ENCODE data around the gene CSTPP1.

CSTPP1 gene

DNA sequence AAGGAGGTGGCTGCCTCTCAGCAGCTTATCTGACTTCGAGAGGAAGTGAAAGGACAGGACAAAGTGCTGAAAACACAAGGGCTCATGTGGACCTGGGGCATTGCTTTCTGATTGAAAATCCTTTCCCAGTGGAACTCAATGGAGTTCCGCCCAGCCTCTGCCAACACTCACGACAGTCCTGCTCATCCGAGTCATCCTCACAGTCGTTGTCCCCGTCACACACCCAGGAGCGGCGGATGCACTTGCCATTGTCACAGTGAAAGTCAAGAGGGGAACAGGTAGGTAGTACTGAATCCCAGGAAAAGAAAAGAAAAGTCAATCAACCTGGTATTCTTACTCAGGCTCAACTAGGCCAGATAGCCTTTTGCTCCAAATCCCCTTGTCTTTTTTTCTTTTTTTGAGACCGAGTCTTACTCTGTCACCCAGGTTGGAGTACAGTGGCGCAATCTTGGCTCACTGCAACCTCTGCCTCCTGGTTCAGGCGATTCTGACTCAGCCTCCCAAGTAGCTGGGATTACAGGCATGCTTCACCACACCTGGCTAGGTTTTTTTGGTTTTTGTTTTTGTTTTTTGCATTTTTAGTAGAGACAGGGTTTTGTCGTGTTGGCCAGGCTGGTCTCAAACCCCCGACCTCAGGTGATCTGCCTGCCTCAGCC is 36.3 kb upstream of the CSTPP1 start:
- no peak overlapping the region for H3K4me3 ChIP-seq (ENCODE audit: low read length)
- no peaks in the 10 kb centered on the region for H4K20me1 ChIP-seq (ENCODE audit: control insufficient read depth, insufficient read depth, low read depth, low read length)
- no peaks in the 10 kb centered on the region for H3F3A ChIP-seq (ENCODE audit: control insufficient read depth, insufficient read depth)
- H3K27me3 ChIP-seq (ENCODE audit: control insufficient read depth, low read length), result no peaks in the 10 kb centered on the region
- H3K27ac ChIP-seq (ENCODE audit: low read depth, low read length), result no peak overlapping the region
- H3K79me2 ChIP-seq (ENCODE audit: control insufficient read depth, low read length), result no peaks in the 10 kb centered on the region
- H3K4me2 ChIP-seq (ENCODE audit: low read length), result no peak overlapping the region
- peaks cover 5% of the 10 kb centered on the region; the same call in 1 of the 2 replicates for H3K36me3 ChIP-seq (ENCODE audit: control insufficient read depth, low read length)
- H3K9me2 ChIP-seq (replicated peaks; ENCODE audit: control insufficient read depth, low read length), result no peaks in the 10 kb centered on the region
- H3K9me3 ChIP-seq (ENCODE audit: control insufficient read depth, insufficient read depth, low read length), result no peaks in the 10 kb centered on the region
- TF ChIP-seq EZH2phosphoT487 (IDR thresholded peaks at IDR 0.05; ENCODE audit: borderline replicate concordance, low read length), result no peak
- TF ChIP-seq, protein P1, sequence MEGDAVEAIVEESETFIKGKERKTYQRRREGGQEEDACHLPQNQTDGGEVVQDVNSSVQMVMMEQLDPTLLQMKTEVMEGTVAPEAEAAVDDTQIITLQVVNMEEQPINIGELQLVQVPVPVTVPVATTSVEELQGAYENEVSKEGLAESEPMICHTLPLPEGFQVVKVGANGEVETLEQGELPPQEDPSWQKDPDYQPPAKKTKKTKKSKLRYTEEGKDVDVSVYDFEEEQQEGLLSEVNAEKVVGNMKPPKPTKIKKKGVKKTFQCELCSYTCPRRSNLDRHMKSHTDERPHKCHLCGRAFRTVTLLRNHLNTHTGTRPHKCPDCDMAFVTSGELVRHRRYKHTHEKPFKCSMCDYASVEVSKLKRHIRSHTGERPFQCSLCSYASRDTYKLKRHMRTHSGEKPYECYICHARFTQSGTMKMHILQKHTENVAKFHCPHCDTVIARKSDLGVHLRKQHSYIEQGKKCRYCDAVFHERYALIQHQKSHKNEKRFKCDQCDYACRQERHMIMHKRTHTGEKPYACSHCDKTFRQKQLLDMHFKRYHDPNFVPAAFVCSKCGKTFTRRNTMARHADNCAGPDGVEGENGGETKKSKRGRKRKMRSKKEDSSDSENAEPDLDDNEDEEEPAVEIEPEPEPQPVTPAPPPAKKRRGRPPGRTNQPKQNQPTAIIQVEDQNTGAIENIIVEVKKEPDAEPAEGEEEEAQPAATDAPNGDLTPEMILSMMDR (IDR thresholded peaks at IDR 0.05; ENCODE audit: low read depth, low read length, poor library complexity, severe bottlenecking), result no peak
- peaks cover 9% of the 10 kb centered on the region for H3K4me1 ChIP-seq (ENCODE audit: control insufficient read depth, low read length)

DNA sequence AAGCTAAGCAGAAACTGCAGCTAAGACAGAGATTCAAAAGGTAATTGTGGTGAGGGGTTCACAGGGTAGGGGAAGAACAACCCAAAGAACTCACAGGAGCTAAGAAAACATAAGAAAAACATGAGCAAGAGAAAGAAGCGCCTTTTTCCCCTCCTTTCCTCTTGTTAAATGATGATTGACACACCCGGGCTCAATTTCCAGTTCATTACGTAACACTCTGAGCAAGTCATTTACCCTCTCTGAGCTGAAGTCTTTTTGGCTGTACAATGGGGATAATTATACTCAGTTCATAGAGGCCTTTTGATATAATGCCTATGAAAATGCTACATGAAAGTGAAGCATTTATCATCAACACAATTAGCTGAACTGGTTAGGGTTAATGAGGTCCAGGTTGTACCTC is 35.4 kb upstream of the CSTPP1 start:
- peaks cover 9% of the 10 kb centered on the region for H3K4me1 ChIP-seq (ENCODE audit: control insufficient read depth, low read length)
- no peak overlapping the region for H3K4me3 ChIP-seq (ENCODE audit: low read length)
- H3K36me3 ChIP-seq (ENCODE audit: control insufficient read depth, low read length), result peaks cover 5% of the 10 kb centered on the region; the same call in 1 of the 2 replicates
- no peak overlapping the region for H3K4me2 ChIP-seq (ENCODE audit: low read length)
- no peak for TF ChIP-seq EZH2phosphoT487 (IDR thresholded peaks at IDR 0.05; ENCODE audit: borderline replicate concordance, low read length)
- TF ChIP-seq, protein P1 (IDR thresholded peaks at IDR 0.05; ENCODE audit: low read depth, low read length, poor library complexity, severe bottlenecking), result no peak
- no peaks in the 10 kb centered on the region for H4K20me1 ChIP-seq (ENCODE audit: control insufficient read depth, insufficient read depth, low read depth, low read length)
- H3K79me2 ChIP-seq (ENCODE audit: control insufficient read depth, low read length), result no peaks in the 10 kb centered on the region
- H3K27me3 ChIP-seq (ENCODE audit: control insufficient read depth, low read length), result no peaks in the 10 kb centered on the region
- no peaks in the 10 kb centered on the region for H3K9me2 ChIP-seq (replicated peaks; ENCODE audit: control insufficient read depth, low read length)
- H3K27ac ChIP-seq (ENCODE audit: low read depth, low read length), result no peak overlapping the region
- H3K9me3 ChIP-seq (ENCODE audit: control insufficient read depth, insufficient read depth, low read length), result no peaks in the 10 kb centered on the region
- H3F3A ChIP-seq (ENCODE audit: control insufficient read depth, insufficient read depth), result no peaks in the 10 kb centered on the region

DNA sequence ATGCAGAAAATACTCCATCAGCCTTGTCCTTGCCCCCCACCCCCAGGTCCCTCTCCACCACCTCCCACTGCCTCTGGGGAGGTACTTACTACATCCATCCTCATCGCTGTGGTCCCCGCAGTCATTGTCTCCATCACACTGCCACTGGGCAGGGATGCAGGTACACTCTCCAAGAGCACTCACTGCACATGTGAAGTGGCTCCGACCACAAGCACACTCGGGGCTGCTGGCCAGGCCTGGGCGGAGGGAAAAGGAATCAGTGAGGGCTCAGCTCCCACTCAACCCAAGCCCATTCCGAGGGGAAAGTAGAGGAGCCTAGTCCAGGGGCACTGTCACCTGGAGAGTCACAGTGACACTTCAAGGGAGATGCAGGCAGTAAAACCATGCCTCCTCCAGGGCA is 33.9 kb upstream of the CSTPP1 start:
- TF ChIP-seq, protein P1 (IDR thresholded peaks at IDR 0.05; ENCODE audit: low read depth, low read length, poor library complexity, severe bottlenecking), result no peak
- no peak for TF ChIP-seq EZH2phosphoT487 (IDR thresholded peaks at IDR 0.05; ENCODE audit: borderline replicate concordance, low read length)
- Histone ChIP-seq H3K4me2 (ENCODE audit: low read length) (no peak overlapping the region), H3K4me3 (ENCODE audit: low read length) (no peak overlapping the region), H3K4me1 (ENCODE audit: control insufficient read depth, low read length) (peaks cover 9% of the 10 kb centered on the region), H3K9me3 (ENCODE audit: control insufficient read depth, insufficient read depth, low read length) (no peaks in the 10 kb centered on the region), H3K27me3 (ENCODE audit: control insufficient read depth, low read length) (no peaks in the 10 kb centered on the region), H3K9me2 (replicated peaks; ENCODE audit: control insufficient read depth, low read length) (no peaks in the 10 kb centered on the region), H4K20me1 (ENCODE audit: control insufficient read depth, insufficient read depth, low read depth, low read length) (no peaks in the 10 kb centered on the region), H3K36me3 (ENCODE audit: control insufficient read depth, low read length) (peaks cover 5% of the 10 kb centered on the region; the same call in 1 of the 2 replicates), H3K79me2 (ENCODE audit: control insufficient read depth, low read length) (no peaks in the 10 kb centered on the region), H3F3A (ENCODE audit: control insufficient read depth, insufficient read depth) (no peaks in the 10 kb centered on the region), H3K27ac (ENCODE audit: low read depth, low read length) (no peak overlapping the region)

All from DOHH2 (cell line).